ENCODE data around the gene CFAP74.

Gene CFAP74

GRCh38 chr1:2003541-2004131, at the start of gene CFAP74:
CFAP74 (minus strand) TSS chr1:2003786; CDS start chr1:1990956, 12,830 bp downstream.
- peak; percentile 88 for DNase-seq (ENCODE audit: low read depth, low spot score)

- no peak for DNase-seq (ENCODE audit: low read depth, low spot score)
These were observed 49.6 kb upstream of the CFAP74 start for GRCh38 chr1:2053217-2053616.

- no peak for DNase-seq (ENCODE audit: low read depth, low spot score)
These were observed 49.2 kb upstream of the CFAP74 start for GRCh38 chr1:2052756-2053155.

- DNase-seq (ENCODE audit: low read depth, low spot score), result no peak
These were observed 48.6 kb upstream of the CFAP74 start for GRCh38 chr1:2052054-2052679.

- DNase-seq (ENCODE audit: low read depth, low spot score), result no peak
These were observed 47.5 kb upstream of the CFAP74 start for GRCh38 chr1:2050793-2051682.

GRCh38 chr1:2050461-2050792, 46.8 kb upstream of the CFAP74 start:
- no peak for DNase-seq (ENCODE audit: low read depth, low spot score)

GRCh38 chr1:2049718-2050431, 46.3 kb upstream of the CFAP74 start, which contains the start of gene PRKCZ:
PRKCZ (plus strand) TSS chr1:2050411; CDS start chr1:2050631, 220 bp downstream.
- peak; percentile 94 for DNase-seq (ENCODE audit: low read depth, low spot score)

- peak; percentile 95 for DNase-seq (ENCODE audit: low read depth, low spot score)
These were observed 45.7 kb upstream of the CFAP74 start for GRCh38 chr1:2049225-2049717.

- no peak for DNase-seq (ENCODE audit: low read depth, low spot score)
These were observed 44.5 kb upstream of the CFAP74 start for GRCh38 chr1:2047749-2048729.

- DNase-seq (ENCODE audit: low read depth, low spot score), result peak; percentile 76
These were observed 43.6 kb upstream of the CFAP74 start for GRCh38 chr1:2046953-2047748.

- DNase-seq (ENCODE audit: low read depth, low spot score), result peak; percentile 93
These were observed 42.8 kb upstream of the CFAP74 start for GRCh38 chr1:2046174-2046917.

GRCh38 chr1:2045468-2046173, 42.0 kb upstream of the CFAP74 start:
- no peak for DNase-seq (ENCODE audit: low read depth, low spot score)

- peak; percentile 82 for DNase-seq (ENCODE audit: low read depth, low spot score)
These were observed 41.1 kb upstream of the CFAP74 start for GRCh38 chr1:2044510-2045319.

GRCh38 chr1:2043886-2044285, 40.3 kb upstream of the CFAP74 start:
- no peak for DNase-seq (ENCODE audit: low read depth, low spot score)

- DNase-seq (ENCODE audit: low read depth, low spot score), result peak; percentile 59
These were observed 39.5 kb upstream of the CFAP74 start for GRCh38 chr1:2042830-2043773.

GRCh38 chr1:2041887-2042286, 38.3 kb upstream of the CFAP74 start:
- DNase-seq (ENCODE audit: low read depth, low spot score), result no peak
